HFF-Myc (cell line): ENCODE data around the gene ATP5MC2.

Experiments
- DNase-seq: peaks from one replicate; pipeline ENCODE4 v3.0.0-alpha.2; 2011; ENCODE audit warnings: low read depth; ENCODE audit errors: extremely low read depth
- H3K4me3 ChIP-seq: replicated peaks from 2 replicates; pipeline ENCODE4 v1.5.1; 2011; ENCODE audit warnings: low read depth, mild to moderate bottlenecking, control low read depth, low read length
- TF ChIP-seq, protein P1 (sequence below): IDR thresholded peaks from 2 replicates; pipeline ENCODE4 v1.5.1; 2012; ENCODE audit warnings: mild to moderate bottlenecking, low read depth, low read length, control low read depth; ENCODE audit errors: missing control alignments

ATP5MC2 gene

DNA sequence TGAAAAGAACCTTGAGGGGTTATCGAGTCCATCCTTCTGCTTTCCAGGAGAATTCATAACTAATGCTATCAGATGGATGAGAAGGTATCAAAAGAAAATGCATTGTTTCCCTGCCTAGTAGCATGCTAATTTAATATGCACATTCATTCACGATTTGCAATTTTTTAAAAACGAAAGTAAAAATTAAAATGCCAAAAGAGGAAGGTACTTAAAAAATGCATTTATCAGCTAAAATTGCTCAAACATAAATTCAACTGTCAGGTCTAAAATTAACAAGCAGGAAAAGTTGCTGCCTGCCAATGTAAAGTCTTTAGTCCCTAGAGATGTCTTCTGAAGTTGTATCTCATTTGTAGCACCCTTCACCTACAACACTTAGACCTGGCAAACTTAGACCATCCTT, 57.6 kb downstream of the ATP5MC2 start:
- TF ChIP-seq, protein P1, sequence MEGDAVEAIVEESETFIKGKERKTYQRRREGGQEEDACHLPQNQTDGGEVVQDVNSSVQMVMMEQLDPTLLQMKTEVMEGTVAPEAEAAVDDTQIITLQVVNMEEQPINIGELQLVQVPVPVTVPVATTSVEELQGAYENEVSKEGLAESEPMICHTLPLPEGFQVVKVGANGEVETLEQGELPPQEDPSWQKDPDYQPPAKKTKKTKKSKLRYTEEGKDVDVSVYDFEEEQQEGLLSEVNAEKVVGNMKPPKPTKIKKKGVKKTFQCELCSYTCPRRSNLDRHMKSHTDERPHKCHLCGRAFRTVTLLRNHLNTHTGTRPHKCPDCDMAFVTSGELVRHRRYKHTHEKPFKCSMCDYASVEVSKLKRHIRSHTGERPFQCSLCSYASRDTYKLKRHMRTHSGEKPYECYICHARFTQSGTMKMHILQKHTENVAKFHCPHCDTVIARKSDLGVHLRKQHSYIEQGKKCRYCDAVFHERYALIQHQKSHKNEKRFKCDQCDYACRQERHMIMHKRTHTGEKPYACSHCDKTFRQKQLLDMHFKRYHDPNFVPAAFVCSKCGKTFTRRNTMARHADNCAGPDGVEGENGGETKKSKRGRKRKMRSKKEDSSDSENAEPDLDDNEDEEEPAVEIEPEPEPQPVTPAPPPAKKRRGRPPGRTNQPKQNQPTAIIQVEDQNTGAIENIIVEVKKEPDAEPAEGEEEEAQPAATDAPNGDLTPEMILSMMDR, result no peak
- no peak for DNase-seq
- no peak overlapping the region for H3K4me3 ChIP-seq

DNA sequence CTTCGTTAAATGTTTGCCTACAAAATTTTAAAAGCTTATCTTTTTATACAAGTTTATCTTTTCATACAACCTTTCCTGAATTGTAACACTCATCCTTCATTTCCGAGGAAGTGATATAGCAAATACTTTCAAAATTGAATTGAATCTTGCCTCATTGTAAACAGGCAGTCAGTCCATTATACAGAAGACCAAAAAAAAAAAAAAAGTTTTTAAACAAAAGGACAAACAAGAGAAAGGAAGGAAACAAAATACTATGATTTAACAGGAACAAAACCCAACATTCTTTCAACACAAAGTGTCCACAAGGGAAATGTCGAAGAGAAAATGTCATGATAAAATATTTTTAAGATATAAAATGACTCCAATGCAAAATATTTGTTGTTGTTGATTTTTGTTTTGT, 58.2 kb downstream of the ATP5MC2 start:
- TF ChIP-seq, protein P1, result no peak
- DNase-seq, result no peak
- H3K4me3 ChIP-seq, result no peak overlapping the region

DNA sequence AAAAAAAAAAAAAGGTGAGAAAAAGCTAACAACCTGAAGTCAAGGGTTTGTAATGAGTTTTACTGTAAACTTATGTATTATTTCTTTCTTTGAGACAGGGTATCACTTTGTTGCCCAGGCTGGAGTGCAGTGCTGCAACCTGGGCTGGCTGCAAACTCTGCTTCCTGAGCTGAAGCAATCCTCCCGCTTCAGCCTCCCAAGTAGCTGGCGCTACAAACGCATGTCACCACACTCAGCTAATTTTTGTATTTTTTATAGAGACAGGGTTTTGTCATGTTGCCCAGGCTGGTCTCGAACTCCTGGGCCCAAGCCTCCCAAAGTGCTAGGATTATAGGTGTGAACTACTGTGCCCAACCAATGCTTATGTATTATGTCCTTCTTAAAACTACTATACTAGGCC, 58.9 kb downstream of the ATP5MC2 start:
- no peak overlapping the region for H3K4me3 ChIP-seq
- TF ChIP-seq, protein P1, result no peak
- DNase-seq, result no peak
